HG03469 (cell line): ENCODE data around the gene FLAD1.

Source experiments
- ATAC-seq: cut with Tn5 transposase; IDR thresholded peaks from one replicate; pipeline ENCODE4 v1.9.1; 2021; ENCODE audit warnings: mild to moderate bottlenecking, moderate library complexity, moderate number of reproducible peaks; ENCODE audit not compliant: unreplicated experiment

The FLAD1 gene

DNA sequence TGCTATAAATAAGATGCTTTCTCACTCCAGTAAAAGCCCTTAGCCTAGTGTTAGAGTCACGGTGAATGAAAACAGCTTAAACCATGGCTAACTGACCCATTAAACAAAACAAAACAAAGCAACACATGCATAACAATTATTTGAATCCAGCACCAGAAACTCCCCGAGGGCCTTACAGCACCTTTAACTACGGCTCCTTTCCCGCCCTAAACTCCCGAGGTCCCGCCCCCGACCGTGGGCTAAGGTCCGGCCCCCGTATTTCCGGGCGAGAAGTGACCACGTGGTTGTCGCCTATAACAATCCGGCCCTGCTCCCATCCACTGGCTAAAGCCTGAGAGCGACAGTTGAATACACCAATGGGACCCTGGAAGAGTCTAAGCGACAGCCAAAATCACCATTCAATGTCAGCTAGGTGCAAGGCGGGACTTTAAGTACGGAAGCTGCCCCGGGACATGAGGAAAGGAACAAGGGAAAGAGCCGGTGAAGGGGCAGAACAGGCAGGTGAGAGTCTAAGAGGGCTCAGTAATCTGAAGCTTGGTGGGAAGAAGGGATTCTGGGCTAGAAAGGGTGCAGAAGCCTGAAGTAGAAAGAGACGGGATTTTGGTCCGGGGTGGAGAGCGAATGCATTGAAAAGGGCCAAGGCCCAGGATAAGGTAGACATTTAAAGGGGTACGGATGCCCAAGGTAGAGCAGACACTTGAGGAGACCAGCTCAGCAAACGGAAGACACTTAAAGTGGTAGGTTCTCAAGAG is at the start of gene FLAD1:
Gene FLAD1, plus strand, starts transcription at position 448 of the 752 bp plus-strand sequence. CDS start 351 bp downstream, outside the sequence.
- peak; percentile 92 for ATAC-seq

DNA sequence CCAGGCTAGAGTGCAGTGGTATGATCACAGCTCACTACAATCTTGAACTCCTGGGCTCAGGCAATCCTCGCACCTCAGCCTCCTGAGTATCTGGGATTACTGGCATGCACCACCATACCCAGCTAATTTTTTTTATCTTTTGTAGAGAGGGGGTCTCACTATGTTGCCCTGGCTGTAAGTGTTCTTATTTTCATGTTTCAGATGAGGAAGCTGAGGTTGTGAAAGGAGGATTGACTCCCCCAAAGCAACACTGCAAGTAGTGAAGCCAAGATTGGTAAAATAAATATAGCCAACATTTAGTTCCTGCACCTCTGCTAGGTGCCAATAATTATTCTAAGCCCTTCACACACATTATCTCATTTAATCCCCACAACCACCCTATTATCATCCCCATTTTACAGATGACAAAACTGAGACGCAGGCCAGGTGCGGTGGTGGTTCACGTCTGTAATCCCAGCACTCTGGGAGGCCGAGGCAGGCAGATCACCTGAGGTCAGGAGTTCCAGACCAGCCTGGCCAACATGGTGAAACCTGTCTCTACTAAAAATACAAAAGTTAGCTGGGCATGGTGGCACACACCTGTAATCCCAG is 48.7 kb upstream of the FLAD1 start:
- ATAC-seq, result no peak

DNA sequence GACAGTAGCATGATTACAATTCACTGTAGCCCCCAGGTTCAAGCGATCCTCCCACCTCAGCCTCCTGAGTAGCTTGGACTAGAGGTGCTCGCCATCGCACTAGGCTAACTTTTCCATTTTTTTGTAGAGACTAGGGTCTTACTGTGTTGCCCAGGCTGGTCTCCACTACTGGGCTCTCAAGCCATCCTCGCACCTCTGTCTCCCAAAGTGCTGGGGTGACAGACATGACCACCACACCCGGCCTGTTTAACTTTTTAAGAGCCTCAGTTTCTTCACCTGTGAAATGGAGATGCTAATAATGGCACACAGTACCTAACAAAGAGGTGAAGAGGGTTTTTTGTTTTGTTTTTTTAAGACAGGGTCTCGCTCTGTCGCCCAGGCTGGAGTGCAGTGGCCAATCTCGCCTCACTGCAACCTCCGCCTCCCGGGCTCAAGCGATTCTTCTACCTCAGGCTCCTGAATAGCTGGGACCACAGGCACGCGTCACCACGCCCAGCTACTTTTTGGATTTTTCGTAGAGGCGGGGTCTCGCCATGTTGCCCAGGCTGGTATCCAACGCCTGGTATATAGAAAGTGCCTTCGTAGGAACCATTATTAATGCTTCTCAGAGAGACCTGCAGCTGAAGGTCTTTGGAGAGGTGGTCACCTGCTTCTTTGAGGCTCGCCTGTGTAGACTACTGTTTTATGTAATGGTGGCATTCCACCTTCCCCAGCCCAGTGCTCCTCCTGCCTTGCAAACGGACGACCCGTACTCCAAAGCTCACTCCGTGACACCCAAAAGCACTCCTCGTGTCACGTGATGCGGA is 47.2 kb upstream of the FLAD1 start:
- ATAC-seq, result no peak

DNA sequence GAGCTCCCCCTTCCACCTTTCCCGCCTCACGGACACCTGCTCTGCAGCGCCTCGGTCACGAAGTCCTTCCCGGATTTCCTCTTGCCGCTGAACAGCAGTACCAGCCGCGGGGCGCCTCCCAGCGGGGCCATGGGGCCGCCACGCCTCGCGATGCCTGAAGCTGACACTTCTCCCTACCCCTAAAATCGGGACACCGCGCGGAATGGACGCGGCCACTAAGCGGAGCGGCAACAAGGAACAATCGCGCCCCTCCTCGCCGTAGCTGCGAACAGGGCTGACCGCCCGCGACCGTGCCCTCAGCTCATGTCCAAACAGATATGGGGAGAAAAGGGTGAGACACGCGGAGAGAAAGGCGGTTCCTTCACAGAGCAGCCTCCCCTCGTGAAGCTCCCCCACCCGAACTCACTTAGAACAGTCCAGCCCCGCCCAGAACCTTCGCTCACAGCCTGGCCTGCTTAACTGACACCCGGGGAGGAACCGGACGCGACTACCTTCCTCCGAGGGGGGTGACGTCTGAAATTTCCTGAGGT is 46.5 kb upstream of the FLAD1 start, which contains the start of gene PMVK:
Gene PMVK, minus strand, starts transcription at position 165 of the 530 bp plus-strand sequence. Its CDS starts 34 bp downstream, at position 131.
- ATAC-seq, result peak; percentile 36

DNA sequence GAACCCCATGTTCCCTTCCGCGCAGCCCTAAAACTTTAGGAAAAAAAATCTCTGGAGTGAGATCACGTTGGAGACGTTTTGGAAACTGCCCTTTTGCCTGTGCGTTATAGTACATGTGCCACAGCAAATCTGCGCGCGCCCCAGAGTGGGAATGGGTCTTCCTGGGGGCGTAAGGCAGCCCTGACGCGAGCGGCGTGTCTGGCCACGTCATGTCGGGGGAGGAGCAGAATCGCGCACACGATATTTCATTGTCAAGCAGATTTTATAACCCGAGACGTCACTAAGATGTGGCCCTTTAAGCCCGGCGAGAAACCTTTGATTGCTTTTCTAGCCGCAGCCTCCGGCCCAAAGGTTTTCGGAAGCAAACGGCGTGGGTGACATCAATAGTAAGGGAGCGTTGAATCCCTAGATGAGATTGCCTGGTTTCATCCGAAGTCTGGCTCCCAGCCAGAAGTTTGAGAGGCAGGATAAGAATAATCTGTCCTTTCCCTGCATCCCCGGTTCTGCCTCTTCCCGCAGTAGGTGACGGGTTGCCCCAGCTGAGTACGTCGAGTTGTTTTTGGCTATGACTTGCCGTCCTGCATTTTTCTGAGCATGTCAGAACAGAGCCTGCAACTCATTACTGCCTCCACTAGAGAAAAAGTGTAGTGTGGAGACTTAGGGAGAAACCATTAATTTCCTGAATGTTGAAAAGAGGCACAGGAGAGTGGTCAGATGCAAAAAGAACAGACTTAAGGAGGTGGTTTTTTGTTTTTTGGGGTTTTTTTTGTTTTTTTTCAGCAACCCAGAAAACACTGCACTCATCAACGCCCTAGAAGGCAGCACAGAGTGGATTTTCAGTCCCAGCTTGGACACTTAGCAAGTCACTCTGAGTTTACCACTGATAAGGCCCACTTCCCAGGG is 45.8 kb upstream of the FLAD1 start:
- ATAC-seq, result peak; percentile 27

DNA sequence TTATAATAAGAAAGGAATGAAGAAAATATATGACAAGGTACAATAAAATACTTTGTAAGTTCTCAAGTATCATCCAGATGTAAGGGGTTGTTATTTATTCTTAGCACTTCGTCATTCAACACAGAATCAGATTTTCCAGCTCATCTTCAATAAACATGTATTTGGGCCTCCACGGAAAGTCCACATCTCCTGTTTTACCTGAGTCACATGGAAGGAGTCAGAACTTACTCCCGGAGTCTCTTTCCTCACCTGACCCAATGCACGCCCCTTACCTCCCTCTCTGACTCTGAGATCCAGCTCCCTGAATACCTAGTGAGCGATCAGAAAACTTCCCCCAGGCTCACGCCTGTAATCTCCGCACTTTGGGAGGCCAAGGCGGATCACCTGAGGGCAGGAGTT is 45.2 kb upstream of the FLAD1 start:
- no peak for ATAC-seq

DNA sequence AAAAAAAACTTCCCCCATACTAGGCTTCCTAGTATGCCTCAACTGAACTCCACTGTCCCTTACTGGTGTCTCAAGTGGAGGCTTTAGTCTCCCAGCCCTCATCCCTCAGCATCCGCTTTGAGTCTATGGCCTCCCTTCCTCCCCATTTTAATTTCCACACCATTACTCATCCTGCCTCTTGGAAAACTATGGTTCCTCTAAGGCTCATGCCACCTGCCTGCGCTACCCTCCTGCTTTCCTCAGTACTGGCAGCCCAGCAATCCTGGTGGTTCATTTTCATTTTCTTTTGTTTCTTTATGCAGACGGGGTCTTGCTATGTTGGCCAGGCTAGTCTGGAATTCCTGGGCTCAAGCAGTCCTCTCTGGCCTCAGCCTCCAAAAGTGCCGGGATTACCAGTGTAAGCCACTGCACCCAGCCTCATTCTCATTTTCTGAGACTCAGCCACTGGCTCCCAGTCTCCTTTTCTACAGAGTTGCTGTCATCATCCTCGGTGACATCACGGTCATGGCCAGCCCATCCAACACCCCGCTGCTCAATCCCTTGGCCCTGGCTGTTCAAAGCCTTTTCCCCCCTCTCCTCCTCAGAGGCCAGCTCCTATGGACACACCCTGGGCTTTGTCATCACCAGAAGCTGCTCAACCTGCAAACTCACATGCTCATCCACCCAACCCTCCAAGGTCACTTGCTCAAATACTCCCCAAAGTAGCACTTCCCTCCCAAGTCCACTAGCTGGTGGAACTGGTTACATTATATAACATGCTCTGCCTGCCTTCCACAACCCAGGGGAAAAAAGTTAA is 44.3 kb upstream of the FLAD1 start:
- no peak for ATAC-seq

DNA sequence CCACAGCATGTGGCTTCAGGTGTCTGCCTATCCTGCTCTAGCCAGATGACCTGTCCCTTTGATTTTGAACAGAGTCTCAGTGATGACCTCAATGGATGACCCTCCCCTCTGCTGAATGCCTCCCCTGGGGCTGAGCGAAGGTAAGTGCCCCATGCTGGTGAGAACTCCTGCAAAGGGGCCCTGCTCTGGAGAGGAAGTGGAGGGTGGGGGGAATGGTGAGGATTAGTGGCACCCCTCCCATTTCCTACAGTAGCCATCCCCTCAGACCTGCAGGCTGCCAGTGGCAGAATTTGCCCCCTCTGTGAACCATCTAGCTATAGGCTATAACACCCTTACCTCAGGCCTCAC is 43.0 kb upstream of the FLAD1 start:
- no peak for ATAC-seq

DNA sequence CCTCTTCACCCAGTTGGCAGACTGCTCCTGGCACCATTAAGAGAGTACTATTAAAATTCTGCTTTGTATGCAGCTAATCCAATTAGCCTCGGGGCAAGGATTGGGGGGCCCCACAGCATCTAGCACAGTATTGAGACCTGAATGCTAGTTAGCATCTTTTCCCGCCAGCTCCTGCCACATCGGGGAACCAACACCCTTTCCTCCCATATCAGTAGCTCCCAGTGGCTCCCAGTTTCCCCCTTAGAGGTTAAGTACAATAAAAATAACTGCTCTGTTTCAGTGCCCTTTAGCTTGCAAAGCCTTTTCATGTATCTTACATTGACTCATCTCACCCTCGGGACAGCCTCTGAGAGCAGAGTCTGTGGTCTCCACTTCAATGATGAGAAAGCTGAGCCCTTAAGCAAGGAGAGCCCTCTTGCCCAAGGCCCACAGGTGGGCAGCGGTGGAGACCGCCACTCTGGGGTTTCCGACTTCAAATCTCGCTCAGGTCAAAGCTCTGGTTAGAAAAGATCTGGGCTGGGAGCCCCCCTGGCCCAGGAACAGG is 42.4 kb upstream of the FLAD1 start:
- ATAC-seq, result no peak

DNA sequence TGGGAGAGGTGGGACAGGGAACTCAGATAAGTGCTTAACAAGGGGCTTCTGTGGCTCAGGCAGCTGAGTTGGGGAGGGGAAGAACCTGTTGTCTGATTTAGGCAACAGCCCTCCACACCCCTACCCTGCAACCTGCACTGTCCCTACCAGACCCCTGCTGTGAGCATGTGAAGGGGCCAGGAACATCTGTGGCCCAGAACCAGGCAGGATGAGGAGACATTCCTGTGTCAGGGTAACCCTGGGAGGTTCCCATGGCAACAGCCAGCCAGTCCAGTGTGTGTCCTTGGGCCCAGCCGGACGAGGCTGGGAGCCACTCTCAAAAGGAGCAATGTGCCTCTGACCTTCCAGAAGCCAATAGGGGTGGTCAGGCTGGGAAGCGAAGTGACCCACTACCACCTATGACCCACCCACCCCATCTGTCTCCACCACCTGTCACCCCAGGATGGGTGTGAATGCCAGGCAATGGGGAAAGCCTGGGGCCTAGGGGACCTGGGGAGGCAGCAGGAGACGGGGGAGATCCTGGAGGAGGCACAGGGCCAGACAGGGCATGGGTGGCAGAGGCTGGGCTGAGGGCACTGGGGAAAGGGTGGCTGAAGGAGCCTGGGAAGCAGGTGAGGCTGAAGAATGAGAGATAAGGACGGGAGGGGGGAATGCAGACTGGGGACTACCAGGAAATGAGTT is 41.7 kb upstream of the FLAD1 start:
- no peak for ATAC-seq

DNA sequence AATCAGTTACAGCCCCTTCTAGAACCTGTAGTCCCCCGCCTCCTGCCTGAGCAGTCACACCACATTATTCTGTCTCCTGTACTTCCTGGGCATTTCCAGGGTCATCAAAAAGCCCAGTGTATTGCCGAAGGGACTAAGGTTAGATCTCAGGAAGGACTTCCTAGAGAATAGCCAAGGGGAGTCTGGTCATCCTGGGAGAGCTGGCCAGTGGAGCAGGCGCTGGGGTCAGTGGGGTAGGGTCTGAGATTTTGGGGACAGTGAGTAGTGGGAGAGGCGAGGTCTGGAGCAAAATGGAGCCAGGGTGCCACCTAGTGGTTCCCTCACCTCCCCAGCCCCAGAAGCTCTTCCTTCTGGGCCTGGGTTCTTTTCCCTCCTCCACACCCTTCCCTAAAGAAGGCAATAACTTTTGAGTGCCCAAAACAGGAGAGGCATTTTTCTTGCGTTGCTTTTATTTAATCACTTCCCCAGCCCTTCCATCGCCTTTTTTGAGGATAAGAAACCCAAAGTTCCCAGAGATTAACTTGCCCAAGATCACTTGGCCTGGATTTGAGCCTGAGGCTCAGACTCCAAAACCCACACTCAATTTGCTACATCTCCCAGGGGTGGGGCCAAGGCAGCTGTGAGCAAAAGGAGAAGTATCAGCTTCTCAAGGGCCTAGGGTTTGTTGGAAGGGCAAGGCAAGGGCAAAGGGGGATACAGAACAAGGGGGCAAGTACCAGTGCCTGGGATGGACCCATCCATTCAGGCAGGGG is 39.3 kb upstream of the FLAD1 start:
- ATAC-seq, result no peak

DNA sequence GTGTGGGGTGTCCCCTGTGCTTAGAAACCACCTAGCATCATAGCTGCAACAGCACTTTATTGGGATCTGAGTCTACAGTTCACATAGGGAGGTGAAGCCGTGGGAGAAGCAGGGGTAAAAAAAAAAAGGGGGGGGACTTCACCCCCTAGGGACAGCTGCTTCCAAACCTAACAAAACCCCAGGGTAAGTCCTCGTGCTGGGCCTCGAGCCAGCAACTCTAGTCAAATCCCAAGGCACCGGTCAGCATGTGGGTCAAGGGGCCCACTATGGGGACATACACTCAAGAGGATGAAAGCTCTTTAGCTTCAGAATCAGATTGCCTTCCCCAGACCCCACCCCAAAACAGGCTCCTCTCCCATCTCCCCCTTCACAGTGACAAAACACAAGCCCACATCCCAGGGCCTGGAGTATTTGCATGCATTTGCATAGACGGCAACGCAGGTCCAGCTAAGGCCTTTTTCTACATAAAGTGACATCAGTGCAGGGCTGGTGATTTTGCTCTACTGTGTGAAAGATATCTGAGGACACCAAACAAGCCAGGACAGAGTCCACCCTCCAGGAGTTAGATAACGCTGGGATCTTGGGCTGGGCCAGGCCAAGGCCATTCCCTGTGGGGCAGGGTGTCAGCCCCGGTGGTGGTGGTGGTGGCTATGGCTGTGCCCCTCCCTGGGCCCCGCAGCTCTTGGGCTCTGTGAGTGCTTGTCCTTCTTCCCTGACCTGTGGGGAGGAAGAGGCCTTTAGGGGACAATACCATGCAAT is 38.6 kb upstream of the FLAD1 start:
- ATAC-seq, result no peak

DNA sequence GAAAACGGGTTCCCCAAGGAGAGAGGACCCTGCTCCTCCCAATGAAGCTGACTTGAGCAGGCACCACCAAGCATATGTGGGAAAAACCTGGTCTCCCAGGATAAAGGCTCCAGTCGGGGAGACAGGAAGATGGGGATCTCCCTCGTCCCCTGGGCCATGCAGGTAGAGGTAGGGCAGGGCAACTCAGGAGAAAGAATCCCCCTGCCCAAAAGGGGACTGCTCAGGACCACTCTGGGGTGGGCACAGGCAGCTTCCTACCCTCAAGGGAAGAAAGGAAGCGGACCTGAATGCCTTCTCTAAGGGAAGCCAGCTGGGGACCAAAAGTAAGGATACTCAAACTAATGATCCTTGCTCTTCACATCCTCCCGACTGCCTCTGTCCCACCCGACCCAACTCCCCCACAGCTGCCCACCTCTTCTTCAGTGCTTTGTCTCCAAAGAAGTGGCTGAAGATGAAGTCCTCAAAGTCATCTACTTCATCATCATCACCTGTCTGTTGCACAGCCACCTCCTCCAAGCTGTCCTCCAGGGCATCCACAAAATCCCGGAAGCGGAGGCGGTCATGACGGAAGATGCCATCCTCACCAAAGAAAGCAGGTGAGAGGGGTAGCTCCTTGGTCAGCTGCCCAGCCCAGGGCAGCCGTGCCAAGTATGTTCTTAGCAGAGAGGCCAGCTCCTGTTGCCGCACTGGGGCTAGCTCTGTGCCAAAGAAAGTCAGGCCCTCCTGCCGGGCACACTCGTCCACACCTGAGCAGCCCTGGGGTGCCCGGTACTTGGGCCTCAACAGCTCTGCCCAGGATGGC is 37.8 kb upstream of the FLAD1 start:
- no peak for ATAC-seq

DNA sequence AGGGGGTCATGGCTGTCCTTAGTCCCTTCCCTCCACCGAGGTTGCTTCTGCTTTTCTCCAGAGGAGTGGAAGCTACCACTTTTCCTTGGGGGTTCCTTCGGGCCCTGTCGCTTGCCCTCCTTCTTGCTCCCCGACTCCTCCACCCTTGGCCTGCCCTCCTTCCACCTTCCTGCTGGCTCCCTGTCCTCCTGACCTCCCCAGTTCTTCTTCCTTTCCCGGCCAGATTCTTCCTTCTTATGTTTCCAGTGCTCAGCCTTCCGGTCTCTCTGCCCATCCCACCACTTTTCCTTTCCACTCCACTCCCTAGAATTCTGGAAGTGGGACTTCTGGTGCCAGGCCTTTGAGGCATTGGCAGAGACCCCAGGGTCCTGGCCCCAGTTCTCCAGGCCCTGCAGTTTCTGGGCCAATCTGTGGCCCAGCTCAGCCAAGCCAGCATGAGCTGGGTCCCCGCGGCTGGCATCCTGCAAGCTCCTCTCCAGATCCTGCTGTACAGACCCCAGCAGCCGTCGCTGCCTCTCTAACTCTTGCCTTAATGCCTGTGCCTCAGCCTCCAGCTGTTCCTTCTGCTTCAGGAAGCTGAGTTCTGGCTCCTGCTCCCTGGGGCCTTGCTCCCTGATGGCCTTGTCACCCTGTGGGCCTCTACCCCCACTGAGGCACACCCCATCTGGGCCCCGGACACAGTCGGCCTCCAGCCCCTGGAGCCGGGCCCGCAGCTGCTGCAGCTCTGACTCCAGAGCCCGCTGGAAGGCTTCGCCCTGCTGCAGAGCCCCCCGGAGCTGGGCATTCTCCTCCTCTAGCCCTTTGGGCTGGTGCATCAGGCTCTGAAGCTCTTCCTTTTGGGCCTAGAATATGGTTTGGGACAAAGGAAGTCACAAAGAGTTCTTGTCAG is 36.9 kb upstream of the FLAD1 start:
- ATAC-seq, result no peak

DNA sequence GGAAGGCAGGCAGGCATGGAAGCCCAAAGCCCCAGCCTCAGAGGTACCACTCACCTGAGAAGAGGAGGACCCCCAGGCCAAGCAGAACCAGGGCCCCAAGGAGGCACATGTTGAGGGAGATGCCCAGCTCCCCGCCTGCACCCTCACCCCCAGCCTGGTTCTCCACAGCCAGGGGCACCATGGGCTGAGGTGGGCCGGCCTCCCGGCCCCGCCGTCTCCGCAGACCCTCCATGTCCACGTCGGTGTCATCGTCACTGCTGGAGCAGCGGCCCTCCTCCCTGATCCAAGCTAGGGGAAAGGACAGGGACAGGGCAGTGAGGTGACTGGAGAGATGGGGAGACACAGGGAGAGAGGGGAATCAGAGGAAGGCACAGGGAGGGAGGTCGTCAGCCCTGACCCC is 35.1 kb upstream of the FLAD1 start:
- no peak for ATAC-seq
